ENCODE results near the gene ZNF689.

The ZNF689 gene

DNA sequence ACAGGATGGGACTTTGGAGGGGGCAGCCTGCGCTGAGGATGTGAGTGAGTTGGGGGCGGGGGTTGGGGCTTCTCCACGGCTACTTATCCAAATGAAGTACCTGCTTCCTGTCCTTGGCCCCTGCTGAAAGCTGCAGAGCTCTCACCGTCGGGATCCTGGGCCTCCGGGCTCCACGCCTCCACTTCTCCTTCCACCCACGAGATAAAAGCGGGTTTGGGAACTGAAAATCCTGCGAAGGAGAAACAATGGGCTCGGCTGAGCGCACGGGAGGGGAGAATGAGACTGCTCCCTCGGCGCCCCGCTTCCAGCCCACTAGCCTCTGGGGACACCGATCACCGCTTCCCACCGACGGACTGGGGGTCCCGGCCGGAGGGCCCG, 25.2 kb downstream of the ZNF689 start:
- Histone ChIP-seq H3K9me3 (ENCODE audit: severe bottlenecking) (no peaks in the 10 kb centered on the region), H3K4me3 (ENCODE audit: low read depth, low read length) (peak overlapping the region; percentile 63), H3K27me3 (ENCODE audit: insufficient read depth, low read depth, severe bottlenecking) (no peaks in the 10 kb centered on the region), H3K27ac (peak overlapping the region; percentile 96), H3K36me3 (peaks cover 53% of the 10 kb centered on the region)
- peak; percentile 43 for DNase-seq
- TF ChIP-seq CTCF (IDR thresholded peaks at IDR 0.05; ENCODE audit: low read depth, low read length), result no peak

DNA sequence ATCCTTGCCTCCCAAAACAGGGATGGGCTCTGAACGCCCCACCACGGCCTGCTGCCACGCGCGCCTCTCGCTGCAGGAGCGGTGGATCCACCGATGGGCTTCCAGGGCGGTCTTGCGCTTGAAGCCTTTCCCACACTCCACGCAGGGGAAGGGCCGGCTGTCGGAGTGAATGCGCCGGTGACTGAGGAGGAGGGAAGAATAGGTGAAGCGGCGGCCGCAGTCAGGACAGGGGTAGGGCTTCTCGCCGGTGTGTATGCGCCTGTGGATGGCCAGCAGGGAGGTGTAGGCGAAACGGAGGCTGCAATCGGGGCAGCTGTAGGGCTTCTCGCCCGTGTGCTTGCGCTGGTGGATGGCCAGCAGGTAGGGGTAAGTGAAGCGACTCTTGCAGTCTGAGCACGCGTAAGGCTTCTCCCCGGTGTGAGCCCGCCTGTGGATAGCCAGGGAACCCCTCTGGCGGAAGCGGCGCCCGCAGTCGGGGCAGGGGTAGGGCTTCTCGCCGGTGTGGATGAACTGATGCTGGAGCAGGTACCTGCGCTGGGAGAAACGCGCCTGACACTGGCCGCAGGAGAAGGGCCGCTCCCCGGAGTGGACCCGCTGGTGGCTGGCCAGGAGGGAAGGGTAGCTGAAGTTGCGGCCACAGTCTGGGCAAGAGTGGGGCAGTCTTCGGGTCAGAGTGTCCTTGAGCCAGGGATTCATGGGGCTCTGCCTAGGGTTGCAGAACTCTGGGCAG, 27.4 kb downstream of the ZNF689 start:
- Histone ChIP-seq H3K9me3 (ENCODE audit: severe bottlenecking) (no peaks in the 10 kb centered on the region), H3K27ac (no peak overlapping the region), H3K27me3 (ENCODE audit: insufficient read depth, low read depth, severe bottlenecking) (no peaks in the 10 kb centered on the region), H3K4me3 (ENCODE audit: low read depth, low read length) (no peak overlapping the region), H3K36me3 (peaks cover 69% of the 10 kb centered on the region)
- no peak for DNase-seq
- no peak for TF ChIP-seq CTCF (IDR thresholded peaks at IDR 0.05; ENCODE audit: low read depth, low read length)

GRCh38 chr16:30581457-30581856, 28.7 kb downstream of the ZNF689 start:
- Histone ChIP-seq H3K27me3 (ENCODE audit: insufficient read depth, low read depth, severe bottlenecking) (no peaks in the 10 kb centered on the region), H3K9me3 (ENCODE audit: severe bottlenecking) (no peaks in the 10 kb centered on the region), H3K36me3 (peaks cover 71% of the 10 kb centered on the region), H3K27ac (no peak overlapping the region), H3K4me3 (ENCODE audit: low read depth, low read length) (no peak overlapping the region)
- TF ChIP-seq CTCF (IDR thresholded peaks at IDR 0.05; ENCODE audit: low read depth, low read length), result no peak
- DNase-seq, result no peak

DNA sequence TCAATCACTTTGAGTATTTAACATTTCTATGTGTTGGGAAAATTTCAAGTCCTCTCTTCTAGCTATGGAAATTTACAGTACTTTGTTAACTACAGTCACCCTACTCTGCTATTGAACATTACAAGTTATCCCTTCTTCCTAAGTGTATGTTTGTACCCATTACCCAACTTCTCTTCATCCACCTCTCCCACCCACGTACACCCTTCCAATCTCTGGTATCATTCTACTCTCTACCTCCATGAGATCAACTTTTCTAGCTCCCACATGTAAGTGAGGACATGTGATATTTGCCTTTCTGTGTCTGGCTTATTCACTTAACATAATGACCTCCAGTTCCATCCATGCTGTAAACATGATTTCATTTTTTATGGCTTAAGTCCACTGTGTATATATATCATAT, 35.5 kb downstream of the ZNF689 start:
- Histone ChIP-seq H3K27me3 (ENCODE audit: insufficient read depth, low read depth, severe bottlenecking) (no peaks in the 10 kb centered on the region), H3K9me3 (ENCODE audit: severe bottlenecking) (no peaks in the 10 kb centered on the region), H3K27ac (no peak overlapping the region), H3K36me3 (peaks cover 45% of the 10 kb centered on the region), H3K4me3 (ENCODE audit: low read depth, low read length) (no peak overlapping the region)
- no peak for DNase-seq
- no peak for TF ChIP-seq CTCF (IDR thresholded peaks at IDR 0.05; ENCODE audit: low read depth, low read length)

GRCh38 chr16:30571445-30572322, 38.5 kb downstream of the ZNF689 start, which contains the start of gene ZNF688:
Gene ZNF688, minus strand, starts transcription at chr16:30571714. Its CDS starts 85 bp downstream, at chr16:30571629.
- DNase-seq, result peak; percentile 97
- peak within 1 kb of the TSS; percentile 96 for H3K27ac ChIP-seq

More at GRCh38 chr16:30571445-30572322, 38.5 kb downstream of the ZNF689 start, which contains the start of gene ZNF688:
- Histone ChIP-seq H3K27me3 (ENCODE audit: insufficient read depth, low read depth, severe bottlenecking) (no peaks in the 10 kb centered on the region), H3K9me3 (ENCODE audit: severe bottlenecking) (no peaks in the 10 kb centered on the region), H3K4me3 (ENCODE audit: low read depth, low read length) (peak within 1 kb of the TSS; percentile 90), H3K36me3 (peaks cover 20% of the 10 kb centered on the region)
- no peak for TF ChIP-seq CTCF (IDR thresholded peaks at IDR 0.05; ENCODE audit: low read depth, low read length)
